ENCODE measurements around the gene RABAC1. TPM values are rescaled to one million over a fixed set of nuclear protein-coding genes. Genes with fewer than 3 reads are reported as not detected.

The RABAC1 gene
- total and polyA plus RNA-seq, 2 of the 8 experiments (the other 6 are each of a cell fraction or from before 2014, with no cell fraction given) = 124 to 439 TPM

DNA sequence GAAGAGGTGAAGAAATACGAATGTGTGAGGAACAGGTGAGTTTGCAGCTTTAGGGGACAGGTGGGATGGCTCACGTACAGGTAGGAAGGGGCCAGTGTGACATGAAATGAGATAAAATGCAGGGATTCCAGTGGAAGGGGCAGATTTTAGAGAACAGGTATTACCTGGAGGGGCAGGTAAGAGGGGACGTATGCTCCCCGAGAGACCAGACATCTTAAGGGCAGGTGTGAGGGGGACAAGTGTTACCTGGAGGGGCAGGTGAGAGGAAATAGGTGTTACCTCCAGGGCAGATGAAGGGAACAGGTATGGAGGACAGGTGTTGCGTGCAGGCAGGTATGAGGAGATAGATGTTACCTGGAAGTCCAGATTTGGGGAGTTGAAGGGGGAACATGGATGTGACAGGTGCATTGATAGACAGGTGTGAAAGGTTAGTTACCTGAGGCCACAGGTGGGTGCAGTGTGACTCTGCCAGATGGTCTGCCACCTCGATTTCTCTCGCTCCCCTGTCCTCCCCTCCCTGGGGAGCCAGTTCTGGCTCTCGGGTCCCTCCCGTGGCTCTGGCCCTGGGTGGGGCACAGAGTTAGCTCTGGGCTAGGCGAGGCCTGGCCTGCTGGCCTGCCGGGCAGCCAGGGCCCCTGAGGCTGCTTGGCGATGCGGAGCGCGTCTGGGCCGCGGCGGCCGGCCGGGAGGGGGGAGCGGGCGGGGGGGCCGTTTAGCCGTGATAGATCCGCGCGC, 32.9 kb downstream of the RABAC1 start:
- peaks cover 6 to 18% (median 13%) of the 10 kb centered on the region in 4 experiments for H3K4me1 ChIP-seq (replicated peaks in 1 of 4; ENCODE audit: control insufficient read depth in 3 of 4, insufficient read depth in 4 of 4, low read length in 3 of 4)
- no peak overlapping the region for H3K4ac ChIP-seq (replicated peaks; ENCODE audit: insufficient read length, low read depth, low read length)
- peaks cover 10% of the 10 kb centered on the region for H3K23me2 ChIP-seq (ENCODE audit: low read depth, low read length)
- no peak overlapping the region for H2AFZ ChIP-seq (ENCODE audit: low read length)
- H3K9ac ChIP-seq (replicated peaks in 1 of 4; ENCODE audit: extremely low read depth in 1 of 4, low read depth in 3 of 4, low read length in 3 of 4) = peak overlapping the region in 1 of 4 experiments; percentile 8; a peak in 1 of 7 replicates
- H2AK5ac ChIP-seq (ENCODE audit: low read depth, low read length) = peak overlapping the region; percentile 46; the same call in 1 of the 2 replicates
- no peaks in the 10 kb centered on the region for H3K79me1 ChIP-seq (ENCODE audit: low read depth, low read length)
- POLR2A ChIA-PET (ENCODE audit: partially characterized antibody) = interaction anchor here (0.7 to 9.6 kb wide), 4 partner anchors 16 to 54 kb away, joined by 3 to 71 read pairs (median 4); no protein-coding TSS in a partner anchor
- peaks cover 10 to 28% of the 10 kb centered on the region in 2 experiments for H4K20me1 ChIP-seq (replicated peaks in 1 of 2; ENCODE audit: control insufficient read depth in 1 of 2, insufficient read depth in 2 of 2, low read length in 2 of 2)
- peak overlapping the region; percentile 97; the same call in 1 of the 2 replicates for H2BK20ac ChIP-seq (ENCODE audit: low read length)
- 0 out of 2 replicates have a peak overlapping the region, but pooled peaks have one; percentile 83 for H2BK15ac ChIP-seq (ENCODE audit: low read length)
- H2BK12ac ChIP-seq (ENCODE audit: low read depth, low read length) = peak overlapping the region; percentile 84; the same call in 1 of the 2 replicates
- H3K36me3 ChIP-seq (ENCODE audit: control insufficient read depth in 2 of 4, insufficient read depth in 4 of 4, low read length in 3 of 4) = no peaks in the 10 kb centered on the region
- H2BK120ac ChIP-seq (replicated peaks; ENCODE audit: low read depth, low read length) = no peak overlapping the region
- H3K56ac ChIP-seq (replicated peaks; ENCODE audit: insufficient read length, low read depth, low read length) = no peak overlapping the region
- FAIRE-seq = no peak
- H3K27ac ChIP-seq (ENCODE audit: low read depth, low read length) = no peak overlapping the region
- DNase-seq (ENCODE audit: low read depth in 1 of 2, low spot score in 2 of 2) = no peak
- CTCF ChIA-PET (ENCODE audit: partially characterized antibody) = interaction anchor here (1.0 kb wide), 1 partner anchor 15 kb away, joined by 3 read pairs; no protein-coding TSS in a partner anchor
- no peak overlapping the region for H4K91ac ChIP-seq (replicated peaks; ENCODE audit: insufficient read length, low read length)
- H3K14ac ChIP-seq (ENCODE audit: insufficient read length) = no peak overlapping the region
- H4K8ac ChIP-seq (ENCODE audit: extremely low read depth, insufficient read depth, low read length) = peak overlapping the region; percentile 66; the same call in 1 of the 2 replicates
- H3K18ac ChIP-seq (ENCODE audit: extremely low read depth, low read length) = no peak overlapping the region
- H2BK5ac ChIP-seq (ENCODE audit: low read depth, low read length) = no peak overlapping the region
- peaks cover 93 to 99% (median 96%) of the 10 kb centered on the region in 4 experiments for H3K27me3 ChIP-seq (replicated peaks in 1 of 4; ENCODE audit: control insufficient read depth in 3 of 4, extremely low read depth in 1 of 4, insufficient read depth in 3 of 4, low read length in 3 of 4)
- no peak overlapping the region for H3K23ac ChIP-seq (ENCODE audit: insufficient read length)
- no peak overlapping the region for H4K5ac ChIP-seq (ENCODE audit: insufficient read length, low read depth, low read length)
- no peak overlapping the region for H3K4me2 ChIP-seq (ENCODE audit: insufficient read depth in 1 of 2, low read depth in 2 of 2, low read length in 2 of 2)
- 45% methylated on average over 8 of the region's 27 CpGs; no CpG with 5 or more reads in 1 of the 2 experiments for WGBS, 2 experiments (ENCODE audit: extremely low coverage in 1 of 2, insufficient coverage in 1 of 2, insufficient read length in 1 of 2, insufficient replicate concordance in 2 of 2, low coverage in 1 of 2, low lambda C conversion rate in 2 of 2, missing lambda C conversion rate in 1 of 2)
- no peaks in the 10 kb centered on the region for H3K9me3 ChIP-seq (ENCODE audit: insufficient read depth in 2 of 2, low read depth in 1 of 2, low read length in 1 of 2)
- no peaks in the 10 kb centered on the region for H3K79me2 ChIP-seq (ENCODE audit: control insufficient read depth in 1 of 2, insufficient read depth in 2 of 2, low read length in 2 of 2)
- no peak overlapping the region for H3K4me3 ChIP-seq (ENCODE audit: extremely low read depth in 1 of 4, insufficient read depth in 2 of 4, low read depth in 3 of 4, low read length in 4 of 4)
- TF ChIP-seq, protein P1, sequence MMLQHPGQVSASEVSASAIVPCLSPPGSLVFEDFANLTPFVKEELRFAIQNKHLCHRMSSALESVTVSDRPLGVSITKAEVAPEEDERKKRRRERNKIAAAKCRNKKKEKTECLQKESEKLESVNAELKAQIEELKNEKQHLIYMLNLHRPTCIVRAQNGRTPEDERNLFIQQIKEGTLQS (IDR thresholded peaks at IDR 0.05; ENCODE audit: insufficient read depth, low read depth, low read length) = no peak
- no peak for TF ChIP-seq POU5F1 (IDR thresholded peaks at IDR 0.05; ENCODE audit: low read depth, low read length)
- no peak for TF ChIP-seq BCL11A (IDR thresholded peaks at IDR 0.05; ENCODE audit: low read depth in 2 of 2, low read length in 2 of 2)
- no peak for TF ChIP-seq HDAC6 (IDR thresholded peaks at IDR 0.05; ENCODE audit: low read depth, low read length)
- TF ChIP-seq RNF2 (IDR thresholded peaks at IDR 0.05; ENCODE audit: borderline replicate concordance, low read depth, low read length, missing control alignments, poor library complexity, severe bottlenecking) = no peak
- TF ChIP-seq SUZ12 (IDR thresholded peaks at IDR 0.05; ENCODE audit: low read length) = peak; percentile 39
- peak; percentile 33 for TF ChIP-seq EZH2 (IDR thresholded peaks at IDR 0.05; ENCODE audit: low read depth, low read length, severe bottlenecking)
- no peak for TF ChIP-seq BRCA1 (IDR thresholded peaks at IDR 0.05; ENCODE audit: low read depth, low read length)
- no peak for TF ChIP-seq KDM4A (IDR thresholded peaks at IDR 0.05; ENCODE audit: low read depth, low read length, severe bottlenecking)

Measured in H1 (cell line).